Adrenal gland (tissue), 5 donors: ENCODE measurements around the gene APH1A.

ENCODE experiments used
- CTCF ChIP-seq, 6 experiments: fragments of 450-650 bp in 4 of 6; fragments of 200-600 bp in 2 of 6; sonication (generic) in 1 of 6; IDR thresholded peaks; 1 replicate in 5 of 6; 2 replicates in 1 of 6; pipeline versions ENCODE4 v1.5.1 to v1.8.0; 2016 to 2021; ENCODE audit warnings: antibody characterized with exemption in 6 of 6, mild to moderate bottlenecking in 2 of 6, moderate library complexity in 1 of 6
- POLR2A ChIP-seq, 2 donors: fragments of 450-650 bp; IDR thresholded peaks; one replicate each; pipeline ENCODE4 v1.6.1; 2017; ENCODE audit warnings: antibody characterized with exemption in 2 of 2, mild to moderate bottlenecking in 2 of 2, moderate library complexity in 1 of 2
- donor health status: DM: no; HTN: no; CAD: no.

GRCh38 chr1:150257624-150258585 is 10.9 kb downstream of the APH1A start, which contains the start of gene CA14:
- no peak for TF ChIP-seq CTCF (IDR thresholded peaks at IDR 0.05)
- TF ChIP-seq POLR2A (IDR thresholded peaks at IDR 0.05) = no peak
